Measurements from ENCODE around the gene CDH19.

The CDH19 gene, protein sequence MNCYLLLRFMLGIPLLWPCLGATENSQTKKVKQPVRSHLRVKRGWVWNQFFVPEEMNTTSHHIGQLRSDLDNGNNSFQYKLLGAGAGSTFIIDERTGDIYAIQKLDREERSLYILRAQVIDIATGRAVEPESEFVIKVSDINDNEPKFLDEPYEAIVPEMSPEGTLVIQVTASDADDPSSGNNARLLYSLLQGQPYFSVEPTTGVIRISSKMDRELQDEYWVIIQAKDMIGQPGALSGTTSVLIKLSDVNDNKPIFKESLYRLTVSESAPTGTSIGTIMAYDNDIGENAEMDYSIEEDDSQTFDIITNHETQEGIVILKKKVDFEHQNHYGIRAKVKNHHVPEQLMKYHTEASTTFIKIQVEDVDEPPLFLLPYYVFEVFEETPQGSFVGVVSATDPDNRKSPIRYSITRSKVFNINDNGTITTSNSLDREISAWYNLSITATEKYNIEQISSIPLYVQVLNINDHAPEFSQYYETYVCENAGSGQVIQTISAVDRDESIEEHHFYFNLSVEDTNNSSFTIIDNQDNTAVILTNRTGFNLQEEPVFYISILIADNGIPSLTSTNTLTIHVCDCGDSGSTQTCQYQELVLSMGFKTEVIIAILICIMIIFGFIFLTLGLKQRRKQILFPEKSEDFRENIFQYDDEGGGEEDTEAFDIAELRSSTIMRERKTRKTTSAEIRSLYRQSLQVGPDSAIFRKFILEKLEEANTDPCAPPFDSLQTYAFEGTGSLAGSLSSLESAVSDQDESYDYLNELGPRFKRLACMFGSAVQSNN

DNA sequence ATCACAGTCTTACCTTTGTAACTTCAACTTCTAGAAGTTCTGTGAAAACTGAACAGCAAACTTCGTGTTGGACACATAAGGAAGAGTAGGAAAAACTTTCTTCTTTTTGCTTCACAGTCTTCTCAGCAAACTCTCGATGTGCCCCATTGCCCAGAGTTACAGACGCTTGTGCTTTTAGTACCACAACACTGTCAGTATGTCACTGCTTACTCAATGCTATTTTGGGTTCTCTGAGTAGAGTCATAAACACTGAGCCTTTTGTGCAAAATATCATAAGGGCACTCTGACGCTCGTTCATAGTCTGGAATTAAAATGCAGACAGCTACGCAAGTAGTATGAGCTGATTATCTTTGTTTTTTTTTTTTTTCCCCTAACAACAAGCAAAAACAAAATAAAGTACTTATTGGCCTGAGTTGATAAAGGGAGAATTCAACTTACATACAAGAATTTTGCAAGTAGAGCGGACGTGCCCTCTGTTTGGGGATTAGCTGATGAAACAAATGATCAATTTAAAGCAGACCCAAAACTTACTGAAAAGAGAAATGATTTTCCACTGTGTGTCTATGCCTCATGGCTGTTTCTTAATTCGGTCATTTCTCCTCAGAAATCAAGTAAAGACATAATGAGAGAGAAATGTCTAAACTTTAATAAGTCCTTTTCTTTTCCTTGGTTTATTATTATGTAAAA is at the start of gene CDH19:
TSS of gene CDH19 (minus strand) at position 150 of the 687 bp plus-strand sequence. CDS start 31,886 bp downstream, outside the sequence.
- no peaks in the 10 kb centered on the region for H3K36me3 Mint-ChIP-seq
- H3K27ac Mint-ChIP-seq = no peak within 1 kb of the TSS
- no peak within 1 kb of the TSS for H3K4me3 Mint-ChIP-seq
- peaks cover 6% of the 10 kb centered on the region for H3K9me3 Mint-ChIP-seq
- H3K4me1 Mint-ChIP-seq = no peaks in the 10 kb centered on the region
- H3K27me3 Mint-ChIP-seq = no peaks in the 10 kb centered on the region

DNA sequence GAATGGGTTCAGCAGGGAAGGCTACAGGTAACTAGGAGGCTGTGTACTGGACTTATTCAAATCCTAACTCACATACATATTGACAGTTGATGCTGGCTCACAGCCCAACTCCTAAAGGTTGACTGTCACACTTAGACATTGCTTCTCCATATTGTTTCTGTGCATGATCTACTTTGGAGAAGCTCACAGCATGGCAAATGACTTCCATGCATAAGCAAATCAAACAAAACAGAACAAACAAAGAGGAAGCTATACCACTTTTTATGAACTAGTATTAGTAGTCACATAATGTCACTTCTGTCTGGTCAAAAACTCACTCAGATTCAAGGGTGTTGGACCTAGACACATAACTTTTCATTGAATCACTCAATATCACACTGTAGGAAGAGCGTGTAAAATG is 43.8 kb upstream of the CDH19 start:
- Mint-ChIP-seq H3K4me1 (no peaks in the 10 kb centered on the region), H3K9me3 (no peaks in the 10 kb centered on the region), H3K36me3 (no peaks in the 10 kb centered on the region), H3K27ac (no peak overlapping the region), H3K27me3 (no peaks in the 10 kb centered on the region), H3K4me3 (no peak overlapping the region)

DNA sequence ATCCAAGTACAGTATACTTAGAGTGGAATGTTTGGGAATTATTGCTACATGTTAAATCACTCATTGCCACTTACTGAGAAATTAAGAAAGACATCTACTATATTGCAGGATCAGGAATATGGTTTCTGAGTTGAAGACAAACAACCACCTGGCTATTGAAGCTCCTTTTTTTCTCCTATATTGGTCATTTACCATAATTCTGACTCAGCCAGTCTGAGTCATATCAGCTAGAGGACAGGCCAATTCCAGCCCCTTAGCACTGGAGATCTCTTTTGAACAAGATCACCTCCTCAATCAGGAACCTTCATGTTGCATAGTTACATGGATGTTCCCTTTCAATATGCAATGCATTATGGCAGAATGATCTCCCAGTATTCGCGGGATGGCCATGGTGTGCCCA is 42.7 kb upstream of the CDH19 start:
- H3K27ac Mint-ChIP-seq = no peak overlapping the region
- no peaks in the 10 kb centered on the region for H3K27me3 Mint-ChIP-seq
- H3K36me3 Mint-ChIP-seq = no peaks in the 10 kb centered on the region
- H3K4me1 Mint-ChIP-seq = no peaks in the 10 kb centered on the region
- no peaks in the 10 kb centered on the region for H3K9me3 Mint-ChIP-seq
- H3K4me3 Mint-ChIP-seq = no peak overlapping the region

DNA sequence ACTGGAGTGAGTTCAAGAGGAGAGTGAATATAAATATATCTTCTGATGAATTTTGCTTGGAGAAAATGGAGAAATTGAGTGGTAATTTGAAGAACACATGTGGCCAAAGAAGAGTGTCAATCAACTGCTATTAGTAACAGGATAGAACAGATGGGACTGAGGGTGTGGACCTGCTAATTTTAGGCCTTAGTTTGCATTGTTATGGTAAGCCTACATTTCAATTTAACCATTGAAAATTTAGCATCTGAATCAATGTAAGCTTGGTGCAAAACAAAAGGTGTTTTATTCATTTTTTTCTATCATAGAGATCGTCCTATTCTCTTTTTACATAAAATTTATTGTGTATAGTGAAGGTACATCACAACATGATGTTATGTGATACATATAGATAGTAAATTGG is 42.1 kb upstream of the CDH19 start:
- no peaks in the 10 kb centered on the region for H3K27me3 Mint-ChIP-seq
- H3K4me1 Mint-ChIP-seq = no peaks in the 10 kb centered on the region
- peaks cover 3% of the 10 kb centered on the region for H3K9me3 Mint-ChIP-seq
- no peaks in the 10 kb centered on the region for H3K36me3 Mint-ChIP-seq
- no peak overlapping the region for H3K4me3 Mint-ChIP-seq
- no peak overlapping the region for H3K27ac Mint-ChIP-seq

DNA sequence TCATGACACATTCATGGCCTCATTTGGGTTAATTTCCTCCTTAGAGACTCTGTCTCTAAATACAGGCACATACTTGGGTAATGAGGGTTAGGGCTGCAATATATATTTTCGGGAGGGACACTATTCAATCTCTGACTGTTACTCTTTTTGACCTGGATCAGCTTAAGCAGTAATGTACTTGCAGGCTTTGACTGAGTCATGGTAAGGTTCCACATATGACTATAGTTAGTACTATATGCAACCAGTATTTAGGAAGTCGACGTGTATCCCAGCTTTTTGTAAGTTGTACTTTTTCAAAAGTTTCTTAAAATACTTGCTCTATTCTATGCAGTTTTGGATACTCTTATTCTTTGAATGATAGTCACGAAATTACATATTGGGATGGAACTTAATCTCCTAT is 37.2 kb upstream of the CDH19 start:
- Mint-ChIP-seq H3K27ac (no peak overlapping the region), H3K4me3 (no peak overlapping the region), H3K9me3 (peaks cover 5% of the 10 kb centered on the region), H3K27me3 (no peaks in the 10 kb centered on the region), H3K4me1 (no peaks in the 10 kb centered on the region), H3K36me3 (no peaks in the 10 kb centered on the region)

DNA sequence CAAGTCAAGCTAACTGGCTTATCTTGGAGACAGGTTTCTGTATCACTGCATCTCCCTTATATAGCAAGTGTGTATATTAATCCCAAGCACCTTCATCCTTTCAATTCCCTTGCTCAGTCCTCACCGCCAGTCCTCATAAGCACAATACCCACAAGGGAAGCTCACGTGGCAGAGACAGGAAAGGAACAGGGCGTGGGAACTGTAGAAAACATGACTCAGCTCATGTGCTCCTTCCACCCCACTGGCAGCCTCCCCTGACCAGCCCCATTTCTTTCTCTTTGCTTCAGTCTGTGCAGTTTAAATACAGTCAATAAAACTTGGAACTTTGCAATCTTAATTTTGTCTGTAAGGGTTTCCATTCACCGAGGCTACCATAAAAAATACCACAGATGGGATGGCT is 36.5 kb upstream of the CDH19 start:
- peaks cover 5% of the 10 kb centered on the region for H3K9me3 Mint-ChIP-seq
- no peak overlapping the region for H3K4me3 Mint-ChIP-seq
- no peak overlapping the region for H3K27ac Mint-ChIP-seq
- no peaks in the 10 kb centered on the region for H3K36me3 Mint-ChIP-seq
- no peaks in the 10 kb centered on the region for H3K27me3 Mint-ChIP-seq
- no peaks in the 10 kb centered on the region for H3K4me1 Mint-ChIP-seq

DNA sequence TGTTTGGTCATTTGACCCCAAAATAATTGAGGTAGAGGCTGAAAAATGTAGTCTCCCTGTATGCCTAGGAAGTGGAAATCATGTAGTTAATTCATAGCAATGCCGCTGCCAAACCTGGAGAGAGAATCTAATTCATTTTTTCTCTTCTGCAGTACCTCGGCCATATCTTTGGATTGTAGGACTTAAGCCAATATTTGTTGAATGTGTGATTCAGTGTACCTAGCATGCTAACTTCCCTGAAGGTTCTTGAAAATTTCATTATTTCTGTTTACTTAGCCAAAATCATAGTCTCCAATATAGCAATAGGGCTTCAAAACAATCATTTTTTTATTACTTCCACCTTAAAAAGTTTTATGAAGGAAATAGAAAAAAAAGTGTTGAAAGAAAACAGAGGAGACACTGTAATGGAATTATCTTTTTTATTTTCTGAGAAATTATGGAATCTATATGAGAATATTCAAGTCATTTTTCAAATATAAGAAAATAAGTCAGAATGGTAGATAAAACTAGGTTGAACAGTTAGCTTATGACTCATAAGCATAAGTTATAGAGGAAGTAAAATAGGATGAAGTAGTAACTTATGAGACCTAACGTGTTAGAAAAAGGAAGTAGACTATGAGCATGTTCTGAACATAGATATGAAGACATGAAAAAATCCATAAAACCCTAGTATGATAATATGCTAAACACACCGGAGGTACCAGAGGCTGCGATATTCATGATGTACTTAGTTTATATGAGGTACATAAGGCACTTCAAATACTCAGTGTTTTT is 35.2 kb upstream of the CDH19 start:
- H3K27ac Mint-ChIP-seq = no peak overlapping the region
- H3K4me1 Mint-ChIP-seq = no peaks in the 10 kb centered on the region
- H3K36me3 Mint-ChIP-seq = no peaks in the 10 kb centered on the region
- H3K9me3 Mint-ChIP-seq = peaks cover 5% of the 10 kb centered on the region
- H3K27me3 Mint-ChIP-seq = no peaks in the 10 kb centered on the region
- H3K4me3 Mint-ChIP-seq = no peak overlapping the region

DNA sequence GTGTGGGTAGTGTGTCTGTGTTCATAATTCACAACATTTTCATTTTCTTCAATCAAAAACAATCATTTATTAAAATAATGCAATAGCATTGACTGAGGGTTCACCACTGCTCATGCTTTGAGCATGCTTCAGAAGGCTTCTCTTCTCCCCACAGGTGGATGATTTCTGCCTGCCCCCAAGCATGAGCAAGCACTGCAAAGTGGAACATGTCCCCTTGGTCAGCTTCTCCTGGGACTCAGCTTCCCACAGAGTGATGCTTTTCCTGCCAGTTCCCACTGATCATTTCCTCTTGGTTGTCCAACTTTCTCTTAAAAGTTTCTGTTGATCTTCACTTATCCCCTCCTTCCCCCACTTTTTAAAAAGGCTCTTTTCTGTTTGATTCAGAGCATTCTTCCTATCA is 31.5 kb upstream of the CDH19 start:
- H3K4me3 Mint-ChIP-seq = no peak overlapping the region
- H3K4me1 Mint-ChIP-seq = no peaks in the 10 kb centered on the region
- no peaks in the 10 kb centered on the region for H3K27me3 Mint-ChIP-seq
- H3K27ac Mint-ChIP-seq = no peak overlapping the region
- no peaks in the 10 kb centered on the region for H3K36me3 Mint-ChIP-seq
- H3K9me3 Mint-ChIP-seq = no peaks in the 10 kb centered on the region

DNA sequence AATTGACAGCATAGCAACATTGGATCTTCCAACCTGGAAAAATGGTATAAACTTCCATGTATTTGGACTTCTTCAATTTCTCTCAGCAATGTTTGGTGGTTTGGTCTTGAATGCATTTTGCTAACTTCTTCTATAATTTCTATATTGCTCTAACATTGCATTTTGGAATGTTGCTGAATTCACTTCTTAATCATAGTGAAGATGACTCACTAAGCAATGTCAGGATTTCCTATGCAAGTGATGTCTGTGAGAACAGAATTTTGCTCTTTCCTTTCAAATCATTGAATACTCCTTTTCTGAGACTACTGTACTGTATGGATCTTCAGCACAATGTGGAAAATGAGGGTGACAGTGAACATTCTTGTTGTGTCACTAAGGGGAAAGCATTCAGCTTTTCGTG is 28.9 kb upstream of the CDH19 start:
- Mint-ChIP-seq H3K27me3 (no peaks in the 10 kb centered on the region), H3K27ac (no peak overlapping the region), H3K36me3 (no peaks in the 10 kb centered on the region)

DNA sequence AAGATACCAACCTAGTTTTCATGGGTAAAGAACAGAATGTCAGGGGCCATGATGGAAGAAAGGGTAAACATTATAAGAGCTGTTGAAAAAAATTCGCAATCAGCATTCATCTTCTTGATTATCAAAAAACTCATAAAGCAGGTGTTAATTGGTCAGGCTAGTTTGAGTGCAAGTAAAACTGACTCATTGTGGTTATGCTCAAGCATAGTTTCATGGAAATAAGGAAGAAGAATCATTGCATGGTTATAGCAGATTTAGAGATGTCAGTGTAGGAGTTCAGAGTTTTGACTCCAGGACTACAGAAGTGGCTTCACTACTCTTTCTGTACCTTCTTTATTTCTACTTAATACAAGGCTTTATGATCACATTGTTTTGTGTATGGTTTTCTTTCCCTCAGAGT is 26.9 kb upstream of the CDH19 start:
- Mint-ChIP-seq H3K36me3 (no peaks in the 10 kb centered on the region), H3K4me3 (no peak overlapping the region), H3K27ac (no peak overlapping the region), H3K4me1 (no peaks in the 10 kb centered on the region), H3K27me3 (no peaks in the 10 kb centered on the region), H3K9me3 (no peaks in the 10 kb centered on the region)

More for the DNA sequence above, 28.9 kb upstream of the CDH19 start:
- H3K4me3 Mint-ChIP-seq = no peak overlapping the region
- H3K9me3 Mint-ChIP-seq = no peaks in the 10 kb centered on the region
- no peaks in the 10 kb centered on the region for H3K4me1 Mint-ChIP-seq

DNA sequence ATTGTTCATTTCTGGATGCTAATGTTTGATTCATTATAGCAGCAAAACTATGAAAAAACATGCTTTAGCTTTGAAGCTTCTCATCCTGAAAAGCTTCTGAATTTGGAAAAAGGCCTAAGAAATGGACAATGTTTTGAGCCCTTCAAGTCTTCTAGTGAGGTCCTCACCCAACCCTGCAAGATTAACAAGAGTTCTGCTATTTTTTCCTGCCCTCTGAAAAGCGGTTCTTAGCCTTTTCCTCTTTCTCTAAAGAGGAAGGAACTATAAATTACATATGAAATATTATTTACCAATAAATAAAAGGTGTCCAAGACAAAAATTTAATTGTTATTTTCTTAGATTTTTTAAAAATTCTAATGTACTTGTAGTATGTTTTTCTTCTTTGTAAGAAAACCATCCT is 19.9 kb upstream of the CDH19 start:
- H3K4me3 Mint-ChIP-seq = no peak overlapping the region
- no peaks in the 10 kb centered on the region for H3K9me3 Mint-ChIP-seq
- no peaks in the 10 kb centered on the region for H3K4me1 Mint-ChIP-seq
- no peaks in the 10 kb centered on the region for H3K27me3 Mint-ChIP-seq
- no peaks in the 10 kb centered on the region for H3K36me3 Mint-ChIP-seq
- H3K27ac Mint-ChIP-seq = no peak overlapping the region

DNA sequence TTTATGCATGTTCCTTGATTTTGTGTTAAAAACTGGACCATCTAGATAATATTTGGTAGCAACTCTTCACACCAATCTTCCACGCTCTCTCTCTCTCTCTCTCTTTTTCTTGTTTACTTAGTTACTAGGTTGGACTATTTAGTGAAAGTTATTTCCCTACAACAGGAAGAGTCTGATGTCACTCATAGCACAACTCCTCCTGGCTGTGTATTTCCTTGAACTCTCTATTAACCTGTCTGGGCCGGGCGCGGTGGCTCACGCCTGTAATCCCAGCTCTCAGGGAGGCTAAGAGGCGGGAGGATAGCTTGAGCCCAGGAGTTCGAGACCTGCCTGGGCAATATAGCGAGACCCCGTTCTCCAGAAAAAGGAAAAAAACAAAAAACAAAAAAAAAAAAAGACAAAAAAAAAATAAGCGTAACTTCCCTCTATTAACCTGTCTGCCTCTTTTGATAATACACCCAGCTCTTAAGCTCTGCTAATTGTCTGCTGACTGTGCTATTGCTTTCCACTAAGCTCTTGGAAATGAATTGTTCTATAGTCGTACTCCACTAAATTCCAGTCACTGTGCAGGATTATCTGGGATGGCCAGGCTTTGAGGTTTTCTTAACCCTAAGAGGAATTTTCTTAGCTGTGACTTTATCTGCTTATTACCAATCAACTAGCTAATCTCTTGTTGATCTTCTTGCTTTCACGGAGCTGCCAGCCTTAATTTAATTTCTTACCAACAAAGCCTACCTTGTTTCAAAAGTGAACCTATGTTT is 18.1 kb upstream of the CDH19 start:
- Mint-ChIP-seq H3K4me3 (no peak overlapping the region), H3K9me3 (no peaks in the 10 kb centered on the region), H3K27ac (no peak overlapping the region), H3K27me3 (no peaks in the 10 kb centered on the region), H3K36me3 (no peaks in the 10 kb centered on the region), H3K4me1 (no peaks in the 10 kb centered on the region)

DNA sequence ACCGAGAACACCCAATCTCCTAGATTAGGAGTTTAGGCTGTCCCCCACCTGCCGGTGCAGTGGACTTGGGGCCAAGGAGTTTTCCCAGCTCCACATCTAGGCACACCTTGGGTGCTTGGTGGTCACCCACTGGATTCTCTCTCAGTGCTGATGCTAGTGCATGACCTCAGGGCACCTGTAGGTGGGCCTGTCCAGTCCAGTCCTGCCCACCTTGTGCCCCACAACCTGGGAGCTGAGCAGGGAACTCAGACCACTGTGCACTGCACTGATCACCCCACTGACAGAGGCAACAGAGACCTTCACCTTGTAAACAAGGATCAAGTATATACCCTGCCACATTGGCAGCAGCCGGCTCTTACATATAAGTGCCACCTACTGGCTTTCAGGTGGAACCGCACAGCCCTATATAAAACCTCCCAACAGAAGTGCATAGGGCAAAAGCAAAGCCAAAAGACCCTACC is 12.7 kb upstream of the CDH19 start:
- Mint-ChIP-seq H3K9me3 (peaks cover 5% of the 10 kb centered on the region), H3K4me3 (no peak overlapping the region), H3K27ac (no peak overlapping the region), H3K27me3 (no peaks in the 10 kb centered on the region), H3K4me1 (no peaks in the 10 kb centered on the region), H3K36me3 (no peaks in the 10 kb centered on the region)

DNA sequence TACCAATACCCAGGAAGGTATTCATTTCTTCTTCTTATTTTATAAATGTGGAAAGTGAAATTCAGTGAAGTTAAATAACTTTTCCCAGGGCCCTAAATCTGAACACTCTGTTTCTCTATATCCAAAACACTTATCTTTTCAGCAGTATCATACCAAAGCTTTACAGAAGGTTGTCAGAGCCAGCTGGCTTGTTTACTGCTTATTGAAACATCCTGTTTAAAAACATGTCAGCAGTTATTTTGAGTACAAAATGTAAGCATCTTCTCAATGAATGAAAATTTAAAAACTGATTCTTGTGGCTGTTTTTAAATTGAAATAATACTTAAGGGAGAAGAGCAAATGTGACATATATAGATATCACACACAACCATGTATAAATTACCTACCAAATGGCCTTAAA is 11.3 kb upstream of the CDH19 start:
- H3K27me3 Mint-ChIP-seq = no peaks in the 10 kb centered on the region
- H3K36me3 Mint-ChIP-seq = no peaks in the 10 kb centered on the region
- no peaks in the 10 kb centered on the region for H3K4me1 Mint-ChIP-seq
- no peak overlapping the region for H3K4me3 Mint-ChIP-seq
- peaks cover 5% of the 10 kb centered on the region for H3K9me3 Mint-ChIP-seq
- H3K27ac Mint-ChIP-seq = no peak overlapping the region

DNA sequence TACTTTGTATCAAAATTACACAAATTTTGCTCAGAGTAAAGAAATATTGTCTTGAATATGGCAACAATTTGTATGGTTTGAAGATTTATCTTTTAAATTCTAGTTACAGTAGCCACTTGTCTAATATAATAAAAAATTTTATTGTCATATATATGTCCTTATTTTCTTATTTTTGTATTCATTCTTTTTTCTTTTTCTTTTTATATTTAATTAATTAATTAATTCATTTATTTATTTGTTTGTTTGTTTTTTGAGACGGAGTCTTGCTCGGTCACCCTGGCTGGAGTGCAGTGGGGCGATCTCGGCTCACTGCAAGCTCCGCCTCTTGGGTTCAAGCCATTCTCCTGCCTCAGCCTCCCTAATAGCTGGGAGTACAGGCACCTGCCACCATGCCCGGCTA is 3.7 kb upstream of the CDH19 start:
- H3K9me3 Mint-ChIP-seq = peaks cover 5% of the 10 kb centered on the region
- no peaks in the 10 kb centered on the region for H3K4me1 Mint-ChIP-seq
- H3K36me3 Mint-ChIP-seq = no peaks in the 10 kb centered on the region
- H3K4me3 Mint-ChIP-seq = no peak overlapping the region
- H3K27me3 Mint-ChIP-seq = no peaks in the 10 kb centered on the region
- no peak overlapping the region for H3K27ac Mint-ChIP-seq
